DMS153 treated with DMSO at 0.1 percent for 48 hours (cell line): ENCODE measurements around the gene ST6GALNAC6.
A peak's percentile ranks its signal among the peaks of the same experiment; 100 is the strongest.
"Not testable (repeated sequence)": the region's sequence is repeated elsewhere in the genome, so short reads cannot be mapped to it uniquely, and the experiment has no call there.

Experiments
- DNase-seq: peaks from one replicate; lab custom pipeline; 2025; ENCODE audit not compliant: unreplicated experiment; lab: John Stamatoyannopoulos, UW

ST6GALNAC6 gene

DNA sequence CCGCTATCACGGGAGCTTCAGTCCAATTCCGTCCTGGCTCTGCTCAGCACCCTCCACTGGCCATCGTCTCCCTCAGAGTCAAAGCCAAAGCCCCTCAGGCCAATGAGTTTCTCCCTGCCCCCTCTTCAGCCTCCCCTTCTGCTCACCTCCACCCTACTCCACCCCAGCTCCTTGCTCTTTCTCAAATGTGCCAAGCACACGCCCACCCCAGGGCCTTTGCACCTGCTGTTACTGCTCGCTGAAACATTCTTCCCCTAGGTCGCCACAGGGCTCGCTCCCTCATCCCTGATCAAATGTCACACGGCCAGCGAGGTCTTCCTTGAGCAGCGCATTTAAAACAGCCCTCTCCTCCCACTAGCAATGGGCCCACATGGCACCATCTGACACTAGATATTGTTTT, 38.6 kb downstream of the ST6GALNAC6 start:
- DNase-seq, result no peak

DNA sequence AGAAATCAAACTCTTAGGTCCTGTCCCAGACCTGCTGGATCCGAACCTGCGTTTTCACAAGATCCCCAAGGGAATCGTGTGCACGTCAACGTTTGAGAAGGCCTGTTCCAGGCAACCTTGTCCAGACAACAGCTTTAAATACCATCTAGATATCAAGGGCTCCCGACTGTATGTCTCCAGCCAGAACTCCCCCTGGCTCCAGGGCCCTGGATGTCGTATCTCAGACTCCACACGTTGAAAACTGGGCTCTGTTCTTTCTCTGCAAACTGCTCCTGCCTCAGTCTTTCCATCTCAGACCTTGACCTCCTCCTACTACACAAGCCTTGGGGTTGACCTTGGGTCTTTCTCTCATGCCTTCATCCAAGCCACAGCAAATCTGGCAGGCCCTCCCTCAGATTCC, 39.1 kb downstream of the ST6GALNAC6 start:
- DNase-seq, result no peak

DNA sequence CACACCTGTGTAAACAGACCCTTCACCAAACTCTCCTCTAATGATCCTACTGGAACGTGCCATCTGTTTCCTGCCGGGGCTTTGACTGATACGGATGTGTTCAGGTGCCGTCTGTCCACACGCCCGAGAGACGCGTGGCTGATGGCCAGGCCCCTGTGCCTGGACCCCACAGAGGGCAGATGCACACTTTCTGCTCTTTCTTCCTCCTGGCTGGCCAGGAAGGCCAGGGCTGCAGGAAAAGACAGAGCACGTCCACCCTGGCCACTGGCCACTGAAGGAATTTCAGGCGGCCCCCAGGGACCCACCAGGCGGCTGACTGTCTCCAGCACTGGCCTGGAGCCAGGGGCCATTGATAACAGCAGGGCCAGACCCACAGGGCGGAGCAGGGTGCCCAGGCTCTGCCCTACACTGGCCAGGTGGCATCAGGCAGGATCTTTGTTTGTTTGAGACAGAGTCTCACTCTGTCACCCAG, 41.3 kb downstream of the ST6GALNAC6 start:
- peak; percentile 30 for DNase-seq

DNA sequence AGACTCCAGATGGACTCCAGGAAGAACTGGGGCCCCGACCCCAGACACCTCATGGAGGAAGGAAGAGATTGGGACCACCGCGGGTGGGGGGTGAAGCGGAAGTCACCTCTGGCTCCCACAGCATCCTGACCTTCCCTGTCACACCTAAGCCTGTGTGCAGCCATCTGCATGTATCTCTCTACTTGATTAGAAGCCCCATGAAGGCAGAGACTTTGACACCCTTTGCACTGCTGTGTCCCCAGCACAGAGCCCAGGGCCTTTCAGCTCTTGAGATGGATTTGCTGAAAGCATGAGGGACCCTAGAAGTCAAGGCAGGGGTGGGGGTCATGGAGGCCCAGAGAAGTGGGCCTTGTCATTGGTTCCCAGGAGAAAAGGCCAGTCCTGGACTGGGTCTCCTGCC, 42.1 kb downstream of the ST6GALNAC6 start:
- no peak for DNase-seq

DNA sequence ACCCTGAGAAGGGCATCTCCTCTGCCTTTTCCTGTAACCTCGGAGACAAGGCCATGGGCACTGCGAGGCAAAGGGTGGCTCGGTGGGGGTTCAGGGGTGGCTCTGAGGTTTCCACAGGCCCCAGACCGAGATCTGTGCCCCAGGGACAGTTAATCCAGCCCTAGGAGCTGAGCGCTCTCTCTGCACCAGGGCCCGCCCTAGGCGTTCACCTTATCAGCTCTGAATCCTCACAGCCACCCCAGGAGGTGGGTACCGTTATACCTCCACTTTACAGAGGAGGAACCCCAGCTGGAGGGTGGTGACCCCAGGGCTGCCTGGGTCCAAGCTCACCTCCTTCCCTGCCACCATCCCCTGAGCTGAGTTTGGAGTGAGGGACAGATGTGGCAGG, 42.7 kb downstream of the ST6GALNAC6 start:
- no peak for DNase-seq

DNA sequence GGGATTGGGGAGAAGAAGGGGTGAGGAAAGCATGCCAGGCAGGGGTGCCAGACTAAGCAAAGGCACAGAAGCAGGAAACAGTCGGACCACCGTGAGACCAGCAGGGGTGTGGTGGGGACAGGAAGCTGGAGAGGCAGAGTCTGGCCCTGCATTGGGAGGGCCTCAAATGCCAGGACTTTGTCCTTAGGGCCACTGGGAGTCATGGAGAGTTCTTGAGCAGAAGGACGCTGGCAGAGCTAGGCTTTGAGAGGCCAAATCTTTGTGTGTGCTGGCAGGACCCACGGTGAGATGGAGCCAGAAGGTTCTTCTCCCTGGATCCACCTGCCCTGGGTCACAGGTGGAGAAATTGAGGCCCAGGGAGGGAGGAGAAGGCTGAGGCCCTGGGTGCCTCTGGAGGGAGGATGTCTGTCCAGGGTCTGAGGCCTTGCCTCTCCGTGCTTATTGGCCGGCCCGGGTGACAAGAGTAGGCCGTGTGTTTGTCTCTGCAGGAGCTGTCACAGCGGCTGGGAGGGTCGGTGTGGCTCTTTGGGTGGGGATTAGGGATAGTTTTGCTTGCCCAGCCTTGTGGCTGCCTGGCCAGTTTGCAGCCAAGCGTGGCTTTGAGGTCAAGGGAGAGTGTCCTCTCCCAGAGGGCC, 43.2 kb downstream of the ST6GALNAC6 start:
- DNase-seq, result no peak

DNA sequence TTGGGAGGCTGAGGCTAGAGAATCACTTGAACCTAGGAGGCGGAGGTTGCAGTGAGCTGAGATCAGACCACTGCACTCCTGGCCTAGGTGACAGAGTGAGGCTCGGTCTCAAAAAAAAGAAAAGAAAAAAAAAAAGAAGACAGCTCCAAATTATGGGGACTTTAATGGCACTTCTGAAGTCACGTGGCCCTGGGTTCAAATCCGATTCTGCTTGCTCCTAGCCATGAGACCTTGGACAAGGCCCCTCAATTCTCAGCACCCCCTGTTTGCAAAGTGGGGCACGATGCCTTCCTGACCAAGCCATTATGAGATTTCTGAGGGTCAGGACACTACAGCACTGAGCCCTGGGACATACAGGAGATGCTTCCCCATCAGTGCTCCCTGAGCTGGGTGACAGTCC, 43.9 kb downstream of the ST6GALNAC6 start:
- DNase-seq, result no peak

DNA sequence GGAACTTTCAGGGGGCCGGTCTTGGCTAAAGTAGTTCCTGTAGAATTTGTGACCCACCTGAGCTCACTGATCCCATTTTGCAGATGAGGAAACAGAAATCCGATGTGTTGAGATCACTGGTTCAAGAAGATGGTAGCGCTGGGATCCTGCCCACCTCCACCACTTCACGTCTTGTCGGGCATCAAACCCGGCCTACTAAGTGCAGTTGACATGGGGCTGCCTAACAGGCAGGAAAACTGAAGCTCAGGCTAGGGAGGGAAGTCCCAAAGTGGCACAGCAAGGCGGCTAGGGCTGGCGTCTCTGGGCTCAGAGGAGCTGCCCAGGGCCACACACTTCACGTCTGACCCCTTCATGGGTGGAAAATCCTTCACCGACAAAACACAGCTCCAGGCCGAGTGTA, 44.4 kb downstream of the ST6GALNAC6 start:
- no peak for DNase-seq

DNA sequence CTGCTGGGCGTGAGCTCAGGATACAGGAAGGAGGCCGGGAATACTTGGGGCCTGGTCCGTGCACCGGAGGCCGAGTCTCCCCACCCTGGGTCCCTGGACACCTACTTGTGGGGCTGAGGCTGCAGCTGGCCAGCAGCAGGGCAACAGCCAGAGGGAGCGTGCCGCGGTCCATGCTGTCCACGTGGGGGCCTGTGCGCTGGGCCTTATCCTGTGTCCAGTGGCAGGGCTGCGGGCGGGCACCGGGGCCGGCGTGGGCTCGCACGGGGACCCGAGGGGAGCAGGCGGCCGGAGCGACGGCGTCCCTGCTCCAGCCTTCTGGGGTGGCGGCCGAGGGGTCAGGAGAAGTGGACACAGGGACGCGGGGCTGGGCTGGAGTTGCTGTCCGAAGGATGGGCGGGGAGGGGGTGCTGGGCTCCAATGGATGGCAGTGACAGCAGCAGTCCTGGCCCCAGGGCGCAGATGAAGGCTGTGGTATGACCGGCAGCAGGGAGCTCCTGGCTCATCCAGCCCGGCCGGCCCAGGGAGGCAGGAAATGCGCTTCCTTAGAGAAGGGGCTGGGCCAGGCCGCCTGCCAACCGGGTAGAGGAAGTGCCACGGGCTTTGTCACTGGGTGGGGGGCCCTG, 45.1 kb downstream of the ST6GALNAC6 start, which contains the start of gene ENG:
Gene ENG, minus strand, starts transcription at position 475 of the 623 bp plus-strand sequence. Its CDS starts 303 bp downstream, at position 172.
- DNase-seq, result peak; percentile 22

DNA sequence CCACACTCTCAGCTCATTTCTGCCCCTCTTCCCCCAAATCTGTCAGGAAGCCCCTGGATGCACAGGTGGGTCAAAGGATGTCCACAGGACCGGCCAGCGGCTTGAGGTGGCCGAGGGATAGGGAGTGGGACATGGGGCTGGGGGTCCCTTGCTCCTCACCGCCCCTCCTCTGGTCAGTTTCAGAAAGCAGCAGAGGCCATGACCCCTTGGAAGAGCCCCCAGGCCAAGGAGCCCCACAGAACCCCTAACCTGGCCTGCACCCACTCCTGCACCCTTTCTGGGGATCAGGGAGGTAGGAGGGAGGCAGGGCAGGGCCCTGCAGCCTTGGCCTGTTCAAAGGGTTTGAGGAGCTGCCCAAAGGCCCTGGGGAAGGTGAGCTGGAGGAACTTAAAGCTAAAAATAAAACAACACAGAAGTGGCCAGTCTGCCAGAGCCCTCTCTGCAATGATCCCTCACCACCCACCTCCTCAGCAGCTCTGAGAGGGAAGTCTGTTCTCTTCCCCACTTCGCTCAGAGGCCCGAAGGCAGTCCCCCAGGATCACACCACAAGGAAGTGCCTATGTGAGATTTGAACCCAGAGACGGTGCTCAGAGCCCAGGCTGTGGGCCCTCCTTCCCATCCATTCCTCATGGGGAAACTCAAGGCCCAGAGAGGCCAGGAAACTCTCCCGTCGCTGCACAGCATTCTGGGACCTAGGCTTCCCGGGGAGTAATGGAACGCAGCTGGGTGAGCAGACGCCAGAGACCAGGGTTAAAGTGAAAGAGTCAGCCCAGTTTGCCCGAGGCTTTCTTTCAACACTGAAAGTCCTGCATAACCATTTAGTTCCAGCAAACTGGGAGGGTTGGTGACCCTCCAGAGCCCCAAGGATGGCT, 45.9 kb downstream of the ST6GALNAC6 start:
- no peak for DNase-seq

DNA sequence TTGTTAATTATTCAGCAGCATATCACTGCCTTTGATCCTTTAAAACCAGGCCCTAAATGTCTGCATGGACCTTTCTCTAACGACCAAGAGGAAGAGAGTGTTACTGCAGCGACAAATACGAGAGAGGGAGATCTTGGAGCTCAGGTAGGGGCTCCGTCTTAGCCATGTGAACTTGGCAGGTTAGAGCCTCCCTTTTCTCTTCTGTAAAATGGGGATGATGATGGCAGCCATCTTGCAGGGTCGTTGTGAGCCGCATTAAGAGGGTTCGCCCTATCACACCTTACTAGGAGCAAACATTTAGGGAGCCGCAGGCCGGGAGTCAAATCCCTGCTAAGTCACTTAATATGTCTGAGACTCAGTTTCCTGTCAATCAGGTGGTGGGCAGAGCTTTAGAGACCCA, 46.6 kb downstream of the ST6GALNAC6 start:
- no peak for DNase-seq

DNA sequence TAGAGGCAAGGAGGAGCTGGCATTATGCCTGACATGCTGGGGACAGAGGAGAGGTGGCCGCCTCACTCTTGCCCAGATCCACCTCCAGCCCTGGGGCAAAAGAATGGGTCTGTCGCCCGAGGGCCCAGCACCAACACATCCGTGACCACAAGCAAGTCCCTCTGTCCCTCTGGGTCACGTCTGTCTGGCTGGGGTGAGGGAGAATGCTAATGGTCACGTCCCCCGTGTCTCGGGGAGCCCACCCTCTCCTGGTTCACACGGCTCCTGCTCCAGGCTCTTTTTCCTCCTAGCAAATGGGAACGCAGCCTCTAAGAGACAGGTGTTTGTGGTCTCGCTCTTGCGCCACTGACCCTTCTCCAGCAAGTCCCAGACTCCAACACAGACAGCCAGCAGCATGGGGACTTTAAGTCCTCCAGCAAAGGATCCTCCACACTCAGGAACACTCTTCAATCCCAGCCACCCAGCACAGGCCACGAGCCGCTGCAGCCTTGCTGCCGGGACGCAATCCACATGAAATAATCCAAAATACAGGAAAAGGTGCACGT, 49.0 kb downstream of the ST6GALNAC6 start:
- no peak for DNase-seq

DNA sequence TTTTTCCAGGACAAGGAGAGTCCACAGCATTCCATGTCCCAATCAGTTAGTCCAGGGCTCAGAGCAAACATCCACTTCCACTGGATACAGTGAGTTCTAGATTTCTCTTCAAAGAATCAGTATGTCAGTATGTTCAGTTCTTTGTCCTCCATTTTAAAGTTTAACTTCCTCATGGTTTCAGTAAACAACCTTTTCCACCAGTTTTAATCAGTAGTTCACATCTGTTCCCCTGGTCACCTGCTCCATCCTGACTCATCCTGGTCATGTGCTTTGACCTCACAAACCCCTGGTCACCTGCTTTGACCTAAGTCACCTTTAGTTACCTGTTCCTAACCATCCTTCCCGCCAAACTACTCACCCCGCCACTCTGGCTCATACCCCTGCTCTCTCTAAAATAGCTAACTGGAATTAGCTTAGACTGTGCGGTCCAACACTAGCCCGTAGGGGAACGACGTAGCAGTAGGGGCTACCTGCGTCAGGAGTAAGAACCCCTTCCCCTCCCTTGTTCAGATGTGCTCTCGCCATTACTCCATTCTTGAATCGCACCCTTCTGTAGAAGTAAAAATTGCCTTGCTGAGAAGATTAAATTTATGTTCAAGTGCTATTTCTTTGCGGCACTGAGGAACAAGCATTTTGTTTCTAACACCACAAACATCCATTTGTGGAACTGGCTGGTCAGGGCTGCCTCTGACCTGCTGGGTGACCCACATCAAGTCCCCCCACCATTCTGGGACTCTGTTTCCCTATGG, 50.5 kb downstream of the ST6GALNAC6 start:
- DNase-seq, result no peak

DNA sequence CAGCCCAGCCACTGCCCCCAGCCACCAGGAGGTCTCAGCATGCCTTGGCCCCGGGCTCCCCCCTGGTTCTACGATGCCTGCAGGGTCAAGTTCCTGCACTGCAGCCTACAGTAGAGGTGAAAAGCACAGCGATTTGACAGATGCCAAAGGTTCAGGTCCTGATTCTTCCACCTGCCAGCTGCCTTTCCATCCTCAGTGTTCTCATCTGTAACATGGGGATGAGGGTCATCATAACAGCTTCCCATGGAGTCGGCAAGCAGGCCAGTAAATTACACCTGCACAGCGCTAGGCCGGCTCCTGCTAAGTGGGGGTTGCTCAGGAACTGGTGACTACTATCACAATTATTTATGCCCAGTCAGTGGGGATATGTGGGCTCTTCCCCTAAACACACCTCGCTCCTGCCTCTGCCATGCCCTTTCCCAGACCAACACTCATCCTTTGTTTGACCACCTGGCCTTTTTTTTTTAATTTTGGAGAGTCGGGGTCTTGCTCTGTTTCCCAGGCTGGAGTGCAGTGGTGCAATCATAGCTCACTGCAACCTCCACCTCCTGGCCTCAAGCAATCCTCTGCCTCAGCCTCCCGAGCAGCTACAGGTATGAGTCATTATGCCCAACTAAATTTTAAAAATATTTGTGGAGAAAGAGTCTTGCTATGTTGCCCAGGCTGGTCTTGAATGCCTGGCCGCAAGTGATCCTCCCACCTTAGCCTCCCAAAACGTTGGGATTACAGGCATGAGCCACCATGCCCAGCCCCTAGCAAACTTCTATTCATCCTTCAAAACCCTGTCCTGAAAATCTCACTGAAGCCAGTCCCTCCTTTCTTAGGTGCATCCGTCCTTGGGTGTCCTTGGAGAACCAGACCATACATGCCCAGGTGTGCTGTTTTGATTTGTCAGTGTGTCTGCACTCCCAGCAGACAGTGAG, 51.3 kb downstream of the ST6GALNAC6 start:
- DNase-seq, result no peak

DNA sequence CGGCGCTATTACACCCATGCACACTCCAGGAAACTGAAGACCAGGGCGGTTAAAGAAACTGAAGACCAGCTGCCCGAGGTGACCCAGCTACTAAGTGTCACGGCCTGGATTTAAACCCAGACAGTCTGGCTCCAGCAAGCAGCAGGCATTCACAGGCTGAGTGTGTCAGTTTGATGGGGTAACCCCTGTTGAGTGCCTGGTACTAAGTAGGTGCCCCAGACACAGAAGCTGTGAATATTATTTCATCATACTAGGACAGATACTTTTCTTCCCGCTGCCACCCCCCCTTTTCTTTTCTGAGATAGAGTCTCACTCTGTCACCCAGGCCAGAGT, 52.3 kb downstream of the ST6GALNAC6 start:
- DNase-seq, result no peak

DNA sequence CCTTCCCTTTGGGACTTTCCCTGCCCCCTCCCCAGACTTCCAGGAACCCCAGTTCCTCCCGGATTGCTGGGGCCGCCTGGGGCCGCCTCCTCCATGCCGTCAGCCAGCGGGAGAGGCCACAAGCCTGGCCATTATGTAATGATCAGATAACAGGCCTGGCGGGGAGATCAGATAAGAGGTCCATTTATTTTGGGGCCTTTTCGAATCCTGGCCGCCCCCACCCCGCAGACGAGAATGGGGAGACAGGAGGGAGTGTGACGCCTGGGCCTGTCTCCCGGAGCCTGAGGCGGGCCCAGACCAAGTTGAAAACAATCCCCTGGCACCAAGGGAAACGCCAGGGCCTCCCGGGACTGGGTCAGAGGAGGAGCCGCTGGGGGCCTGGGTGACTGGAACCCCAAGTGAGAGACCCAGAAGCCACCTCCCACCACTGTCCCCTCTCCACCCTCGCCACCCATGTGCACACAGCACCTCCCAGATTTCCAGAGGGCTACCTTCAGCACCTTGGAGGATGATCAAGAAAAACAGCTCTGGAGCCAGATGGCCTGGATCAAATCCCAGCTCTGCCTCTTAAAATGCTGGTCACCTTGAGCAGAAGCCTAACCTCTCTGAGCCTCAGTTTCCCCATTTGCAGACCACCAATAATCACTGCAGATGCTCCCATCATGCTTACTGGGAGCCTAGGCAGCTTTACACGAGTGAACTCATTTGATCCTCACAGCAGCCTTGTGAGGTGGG, 52.8 kb downstream of the ST6GALNAC6 start:
- no peak for DNase-seq

DNA sequence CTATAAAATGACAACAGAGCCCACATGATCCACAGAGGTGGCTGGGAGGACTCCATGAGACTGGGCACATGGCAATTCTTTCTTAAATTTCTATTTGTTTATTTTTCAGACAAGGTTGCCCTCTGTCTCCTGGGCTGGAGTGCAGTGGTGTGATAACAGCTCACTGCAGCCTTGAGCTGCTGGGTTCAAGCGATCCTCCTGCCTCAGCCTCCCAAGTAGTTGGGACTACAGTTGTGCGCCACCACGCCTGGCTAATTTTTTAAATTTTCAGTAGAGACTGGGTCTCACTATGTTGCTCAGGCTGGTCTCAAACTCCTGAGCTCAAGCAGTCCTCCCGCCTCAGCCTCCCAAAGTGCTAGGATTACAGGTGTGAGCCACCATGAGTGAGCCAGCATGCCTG, 53.8 kb downstream of the ST6GALNAC6 start:
- not testable (repeated sequence) for DNase-seq

DNA sequence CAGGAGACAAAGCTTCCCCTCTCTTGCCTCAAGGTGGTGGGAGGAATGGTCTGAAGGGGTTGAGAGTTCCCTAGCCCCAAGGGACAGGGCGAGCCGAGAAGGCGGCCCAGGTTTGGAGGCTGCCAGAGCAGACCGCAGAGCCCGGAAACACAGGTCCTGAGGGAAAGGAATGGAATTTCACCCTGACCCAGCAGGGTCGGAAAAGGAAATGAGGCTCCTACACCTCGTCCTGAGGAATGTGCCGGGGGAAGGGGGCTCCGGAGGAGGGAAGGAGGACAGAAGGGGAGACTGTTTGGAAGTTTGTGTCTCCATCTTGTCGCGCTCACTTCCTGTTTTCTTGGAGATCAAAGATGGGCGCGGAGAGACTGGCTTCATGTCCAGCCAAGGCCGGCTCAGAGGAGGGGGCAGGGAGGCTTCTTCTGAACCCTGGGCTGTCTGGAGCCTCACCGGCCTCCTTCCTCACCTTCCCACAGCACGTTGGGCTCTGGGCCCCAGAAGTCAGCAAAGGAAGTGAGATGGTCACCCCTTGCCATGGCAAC, 54.5 kb downstream of the ST6GALNAC6 start:
- no peak for DNase-seq
